Breast epithelium (tissue), 4 donors: ENCODE results near the gene MCUB. TPM values are rescaled to one million over a fixed set of nuclear protein-coding genes. Genes with fewer than 3 reads are reported as not detected.

Source experiments
- DNase-seq, 2 donors: peaks; one replicate each; pipeline ENCODE4 v3.0.0-alpha.2; 2019; ENCODE audit warnings: low spot score in 2 of 2
- H3K27ac ChIP-seq, 2 donors: fragments of 200-600 bp; sonication (generic) in 1 of 2; one replicate each; pipeline ENCODE4 v1.5.1; 2016 to 2019; ENCODE audit warnings: mild to moderate bottlenecking in 1 of 2
- H3K27me3 ChIP-seq, 2 donors: fragments of 200-600 bp; sonication (generic) in 1 of 2; one replicate each; pipeline versions ENCODE4 v1.5.1 to v1.6.0; 2017 to 2019; ENCODE audit warnings: control low read depth in 1 of 2, mild to moderate bottlenecking in 1 of 2
- H3K36me3 ChIP-seq: fragments of 200-600 bp; one replicate; pipeline ENCODE4 v1.5.1; 2019
- H3K4me1 ChIP-seq, 2 donors: fragments of 200-600 bp; sonication (generic); one replicate each; pipeline ENCODE4 v1.5.1; 2016 to 2019; ENCODE audit warnings: control low read depth in 1 of 2
- H3K4me3 ChIP-seq, 3 donors: fragments of 200-600 bp; sonication (generic); 1 replicate in 2 of 3; 2 replicates in 1 of 3; pipeline ENCODE4 v1.5.1; 2016 to 2019; ENCODE audit warnings: mild to moderate bottlenecking in 3 of 3, moderate library complexity in 2 of 3
- H3K9me3 ChIP-seq, 2 donors: fragments of 200-600 bp; sonication (generic) in 1 of 2; one replicate each; pipeline ENCODE4 v1.5.1; 2016 to 2019; ENCODE audit warnings: control low read depth in 1 of 2
- CTCF ChIP-seq, 3 donors: fragments of 450-650 bp; IDR thresholded peaks; one replicate each; pipeline ENCODE4 v1.5.1; 2016 to 2017; ENCODE audit warnings: antibody characterized with exemption in 3 of 3, mild to moderate bottlenecking in 3 of 3, moderate library complexity in 3 of 3
- POLR2A ChIP-seq: fragments of 450-650 bp; IDR thresholded peaks from one replicate; pipeline ENCODE4 v1.6.1; 2016; ENCODE audit warnings: antibody characterized with exemption, mild to moderate bottlenecking, moderate library complexity
- POLR2AphosphoS5 ChIP-seq, 3 donors: sonication (generic); formaldehyde crosslinking; IDR thresholded peaks; one replicate each; pipeline ENCODE4 v1.6.1; 2017; ENCODE audit warnings: antibody characterized with exemption in 3 of 3
- intact Hi-C: fragments of 100-400 bp; cut with DNase I; formaldehyde crosslinking; loops from one replicate; pipeline ENCODE4 v1.15.1; 2023; ENCODE audit warnings: low total_unique reads
- total RNA-seq, 3 donors: library from RNA; depleted of rRNA; stranded (reverse); fragments of >200 nt; gene quantifications; one replicate each; pipeline ENCODE4 v1.1.0, GENCODE V29; 2016

MCUB gene
- total RNA-seq, 3 donors from 2014 or later = 16.4 to 29.4 (median 26.5) TPM

GRCh38 chr4:109622626-109623025 lies 62.6 kb downstream of the MCUB start:
- intact Hi-C loops = no loop called here
- Histone ChIP-seq H3K4me1 (no peaks in the 10 kb centered on the region), H3K9me3 (no peaks in the 10 kb centered on the region), H3K4me3 (no peak overlapping the region), H3K36me3 (no peaks in the 10 kb centered on the region), H3K27me3 (no peaks in the 10 kb centered on the region), H3K27ac (no peak overlapping the region)
- DNase-seq = no peak
- TF ChIP-seq POLR2A (no peak), POLR2AphosphoS5 (IDR thresholded peaks at IDR 0.05) (no peak), CTCF (IDR thresholded peaks at IDR 0.05) (no peak)

GRCh38 chr4:109624536-109624935 lies 64.5 kb downstream of the MCUB start:
- TF ChIP-seq POLR2A (no peak), CTCF (IDR thresholded peaks at IDR 0.05) (no peak), POLR2AphosphoS5 (IDR thresholded peaks at IDR 0.05) (no peak)

GRCh38 chr4:109627361-109627760 lies 67.3 kb downstream of the MCUB start:
- H3K4me3 ChIP-seq = no peak overlapping the region
- H3K27ac ChIP-seq = no peak overlapping the region
- H3K36me3 ChIP-seq = no peaks in the 10 kb centered on the region
- no peaks in the 10 kb centered on the region for H3K9me3 ChIP-seq
- intact Hi-C loops = no loop called here
- no peak for TF ChIP-seq CTCF (IDR thresholded peaks at IDR 0.05)
- no peak for TF ChIP-seq POLR2AphosphoS5 (IDR thresholded peaks at IDR 0.05)
- TF ChIP-seq POLR2A = no peak
- no peaks in the 10 kb centered on the region for H3K4me1 ChIP-seq
- DNase-seq = no peak
- no peaks in the 10 kb centered on the region for H3K27me3 ChIP-seq

More at GRCh38 chr4:109624536-109624935, 64.5 kb downstream of the MCUB start:
- Histone ChIP-seq H3K4me3 (no peak overlapping the region), H3K4me1 (no peaks in the 10 kb centered on the region), H3K36me3 (no peaks in the 10 kb centered on the region), H3K27me3 (no peaks in the 10 kb centered on the region), H3K9me3 (no peaks in the 10 kb centered on the region), H3K27ac (no peak overlapping the region)
- intact Hi-C loops = no loop called here
- no peak for DNase-seq

- intact Hi-C loops = no loop called here
- H3K4me1 ChIP-seq = no peaks in the 10 kb centered on the region
- H3K36me3 ChIP-seq = no peaks in the 10 kb centered on the region
- no peaks in the 10 kb centered on the region for H3K9me3 ChIP-seq
- no peak for DNase-seq
- no peaks in the 10 kb centered on the region for H3K27me3 ChIP-seq
- H3K27ac ChIP-seq = no peak overlapping the region
- H3K4me3 ChIP-seq = no peak overlapping the region
- TF ChIP-seq POLR2AphosphoS5 (IDR thresholded peaks at IDR 0.05) (no peak), CTCF (IDR thresholded peaks at IDR 0.05) (no peak), POLR2A (no peak)
These were observed 69.7 kb downstream of the MCUB start for GRCh38 chr4:109629775-109630174.

- no peaks in the 10 kb centered on the region for H3K27me3 ChIP-seq
- DNase-seq = no peak
- no peak overlapping the region for H3K27ac ChIP-seq
- no peaks in the 10 kb centered on the region for H3K4me1 ChIP-seq
- TF ChIP-seq POLR2A (no peak), POLR2AphosphoS5 (IDR thresholded peaks at IDR 0.05) (no peak), CTCF (IDR thresholded peaks at IDR 0.05) (no peak)
- intact Hi-C loops = no loop called here
- no peaks in the 10 kb centered on the region for H3K36me3 ChIP-seq
- H3K4me3 ChIP-seq = no peak overlapping the region
- H3K9me3 ChIP-seq = no peaks in the 10 kb centered on the region
These were observed 71.6 kb downstream of the MCUB start for GRCh38 chr4:109631532-109632108.
